ENCODE data around the gene MBNL1. TPM values are rescaled to one million over a fixed set of nuclear protein-coding genes. Genes with fewer than 3 reads are reported as not detected.

MBNL1 gene
- polyA plus RNA-seq, 1 donor from 2014 or later: 12.7 TPM

- H3K9me2 ChIP-seq (ENCODE audit: insufficient read depth, low read length): no peaks in the 10 kb centered on the region
- no peaks in the 10 kb centered on the region for H3K27me3 ChIP-seq (ENCODE audit: insufficient read depth, low read depth, low read length)
- no peak overlapping the region for H3K27ac ChIP-seq (ENCODE audit: low read length)
- no peaks in the 10 kb centered on the region for H4K20me1 ChIP-seq (ENCODE audit: insufficient read depth)
- H3F3A ChIP-seq (ENCODE audit: insufficient read depth, low read length, poor library complexity, severe bottlenecking): no peaks in the 10 kb centered on the region
- no peak overlapping the region for H3K9ac ChIP-seq (ENCODE audit: low read length)
- no peaks in the 10 kb centered on the region for H3K79me2 ChIP-seq (replicated peaks; ENCODE audit: insufficient read depth, low read length)
- H3K9me3 ChIP-seq (ENCODE audit: low read length): no peaks in the 10 kb centered on the region
- H2AFZ ChIP-seq (ENCODE audit: low read depth, low read length): no peak overlapping the region
- TF ChIP-seq MXI1 (conservative IDR thresholded peaks at IDR 0.05; ENCODE audit: poor library complexity, severe bottlenecking) (no peak), EZH2 (IDR thresholded peaks at IDR 0.05; ENCODE audit: borderline replicate concordance, insufficient read depth, low read length, poor library complexity, severe bottlenecking) (no peak)
- H3K36me3 ChIP-seq (ENCODE audit: insufficient read depth, low read length): no peaks in the 10 kb centered on the region
- H3K4me2 ChIP-seq (ENCODE audit: low read length): no peak overlapping the region
- no peak overlapping the region for H3K4me3 ChIP-seq (ENCODE audit: low read length)
Observed at GRCh38 chr3:152230370-152230769, 38.4 kb upstream of the MBNL1 start.

GRCh38 chr3:152232001-152232400, 36.7 kb upstream of the MBNL1 start:
- H3K9me3 ChIP-seq (ENCODE audit: low read length): no peaks in the 10 kb centered on the region
- H3K4me2 ChIP-seq (ENCODE audit: low read length): no peak overlapping the region
- no peaks in the 10 kb centered on the region for H3K27me3 ChIP-seq (ENCODE audit: insufficient read depth, low read depth, low read length)
- H3F3A ChIP-seq (ENCODE audit: insufficient read depth, low read length, poor library complexity, severe bottlenecking): no peaks in the 10 kb centered on the region
- H3K36me3 ChIP-seq (ENCODE audit: insufficient read depth, low read length): no peaks in the 10 kb centered on the region
- H3K79me2 ChIP-seq (replicated peaks; ENCODE audit: insufficient read depth, low read length): no peaks in the 10 kb centered on the region
- no peak overlapping the region for H3K27ac ChIP-seq (ENCODE audit: low read length)
- TF ChIP-seq TAF1 (IDR thresholded peaks at IDR 0.05; ENCODE audit: low read depth): no peak
- TF ChIP-seq EZH2 (IDR thresholded peaks at IDR 0.05; ENCODE audit: borderline replicate concordance, insufficient read depth, low read length, poor library complexity, severe bottlenecking): no peak
- no peak for TF ChIP-seq RAD21 (conservative IDR thresholded peaks at IDR 0.05)
- TF ChIP-seq CTCF (IDR thresholded peaks at IDR 0.05; ENCODE audit: poor library complexity, severe bottlenecking): no peak
- TF ChIP-seq EP300 (conservative IDR thresholded peaks at IDR 0.05; ENCODE audit: poor library complexity, severe bottlenecking): no peak
- TF ChIP-seq REST (IDR thresholded peaks at IDR 0.05; ENCODE audit: borderline replicate concordance): no peak
- no peak for TF ChIP-seq MXI1 (conservative IDR thresholded peaks at IDR 0.05; ENCODE audit: poor library complexity, severe bottlenecking)
- TF ChIP-seq SMC3 (conservative IDR thresholded peaks at IDR 0.05; ENCODE audit: poor library complexity): no peak
- no peak for TF ChIP-seq POLR2AphosphoS5 (IDR thresholded peaks at IDR 0.05)
- no peaks in the 10 kb centered on the region for H3K9me2 ChIP-seq (ENCODE audit: insufficient read depth, low read length)
- no peak overlapping the region for H2AFZ ChIP-seq (ENCODE audit: low read depth, low read length)
- H3K4me3 ChIP-seq (ENCODE audit: low read length): no peak overlapping the region
- H4K20me1 ChIP-seq (ENCODE audit: insufficient read depth): no peaks in the 10 kb centered on the region
- H3K9ac ChIP-seq (ENCODE audit: low read length): no peak overlapping the region

- TF ChIP-seq POLR2AphosphoS5 (IDR thresholded peaks at IDR 0.05) (no peak), MXI1 (conservative IDR thresholded peaks at IDR 0.05; ENCODE audit: poor library complexity, severe bottlenecking) (no peak), RAD21 (conservative IDR thresholded peaks at IDR 0.05) (no peak)
- Histone ChIP-seq H3K27me3 (ENCODE audit: insufficient read depth, low read depth, low read length) (no peaks in the 10 kb centered on the region), H3K9me2 (ENCODE audit: insufficient read depth, low read length) (no peaks in the 10 kb centered on the region), H3K9me3 (ENCODE audit: low read length) (no peaks in the 10 kb centered on the region), H3K36me3 (ENCODE audit: insufficient read depth, low read length) (no peaks in the 10 kb centered on the region), H3K4me2 (ENCODE audit: low read length) (no peak overlapping the region), H3K27ac (ENCODE audit: low read length) (no peak overlapping the region), H3K9ac (ENCODE audit: low read length) (no peak overlapping the region), H3K4me3 (ENCODE audit: low read length) (no peak overlapping the region), H3F3A (ENCODE audit: insufficient read depth, low read length, poor library complexity, severe bottlenecking) (no peaks in the 10 kb centered on the region), H4K20me1 (ENCODE audit: insufficient read depth) (no peaks in the 10 kb centered on the region), H2AFZ (ENCODE audit: low read depth, low read length) (no peak overlapping the region), H3K79me2 (replicated peaks; ENCODE audit: insufficient read depth, low read length) (no peaks in the 10 kb centered on the region)
Observed at GRCh38 chr3:152232679-152233078, 36.0 kb upstream of the MBNL1 start.

Measured in neural cell (in vitro differentiated cells).